Aorta (tissue), 5 donors: ENCODE data around the gene PLCG1. TPM values are rescaled to one million over a fixed set of nuclear protein-coding genes. Genes with fewer than 3 reads are reported as not detected.

Source experiments
- ATAC-seq: fragments of 200-7000 bp; cut with Tn5 transposase; one replicate; pipeline ENCODE4 v1.9.1; 2022; ENCODE audit warnings: moderate library complexity; ENCODE audit not compliant: low FRiP score
- DNase-seq, 2 donors: peaks; one replicate each; pipeline ENCODE4 v3.0.0-alpha.2; 2020
- H3K27ac ChIP-seq, 2 donors: one replicate each; pipeline ENCODE4 v1.5.1; 2013; ENCODE audit warnings: low read length in 2 of 2, mild to moderate bottlenecking in 2 of 2, moderate library complexity in 2 of 2, control low read depth in 1 of 2, inconsistent platforms in 1 of 2, low read depth in 1 of 2
- H3K27me3 ChIP-seq, 2 donors: one replicate each; pipeline ENCODE4 v1.6.1; 2013; ENCODE audit warnings: control low read depth in 1 of 2, low read length in 1 of 2, mild to moderate bottlenecking in 1 of 2, moderate library complexity in 1 of 2; ENCODE audit not compliant: insufficient read depth in 2 of 2, control insufficient read depth in 1 of 2
- H3K36me3 ChIP-seq, 2 donors: one replicate each; pipeline ENCODE4 v1.6.1; 2013; ENCODE audit warnings: control low read depth in 1 of 2, low read length in 1 of 2, mild to moderate bottlenecking in 1 of 2; ENCODE audit not compliant: insufficient read depth in 2 of 2, control insufficient read depth in 1 of 2
- H3K4me1 ChIP-seq, 2 donors: one replicate each; pipeline ENCODE4 v1.6.1; 2013; ENCODE audit warnings: low read length in 2 of 2, control low read depth in 1 of 2, mild to moderate bottlenecking in 1 of 2, moderate library complexity in 1 of 2; ENCODE audit not compliant: insufficient read depth in 2 of 2, control insufficient read depth in 1 of 2
- H3K4me3 ChIP-seq, 2 donors: one replicate each; pipeline ENCODE4 v1.5.1; 2013; ENCODE audit warnings: low read length in 2 of 2, control low read depth in 1 of 2, mild to moderate bottlenecking in 1 of 2
- H3K9me3 ChIP-seq: one replicate; pipeline ENCODE4 v1.6.1; 2013; ENCODE audit warnings: mild to moderate bottlenecking, low read length; ENCODE audit not compliant: control insufficient read depth
- WGBS, 2 donors: extraction: QIAGEN DNeasy Blood & Tissue Kit; methylation state at CpG; one replicate each; pipeline ENCODE4 v1.1.7; 2013; 5-methylcytosine and 5-hydroxymethylcytosine counted together
- intact Hi-C, 2 donors: fragments of 100-400 bp; cut with DNase I; formaldehyde crosslinking; loops; one replicate each; pipeline versions ENCODE4 v1.14.2 to v1.15.0; 2022
- polyA plus RNA-seq, 2 donors: library from polyadenylated mRNA; stranded (reverse); fragments of 200-250 nt; gene quantifications; one replicate each; pipeline ENCODE4 v1.2.3, GENCODE V29; 2013
- total RNA-seq, 2 donors: library from RNA; stranded (reverse); fragmentation: NEBNext Ultra II Directional; extraction: Animal tissue kit (Norgen Biotek cat#: 25700); gene quantifications; one replicate each; pipeline ENCODE4 v1.2.1, GENCODE V29; 2021
- donor health status: healthy with polysubstance abuse.
- donor health status: Bipolar disorder and iron deficiency.
- donor health status: DM: no; HTN: no; CAD: no.
- donor health status: DM: no; HTN: no; CAD: no.
- donor health status: DM: yes; HTN: yes; CAD: no.

The PLCG1 gene
- total and polyA plus RNA-seq, 4 donors: 17.9 to 148 (median 74.4) TPM

GRCh38 chr20:41167481-41168253 lies 30.3 kb downstream of the PLCG1 start:
- peak in 1 of 2 donors; percentile 42 for DNase-seq

GRCh38 chr20:41168281-41169161 lies 31.2 kb downstream of the PLCG1 start:
- H3K4me3 ChIP-seq: no peak overlapping the region
- WGBS, 2 donors: 88 to 93% methylated on average over 10 of the region's 10 CpGs
- intact Hi-C loops: no loop called here
- no peaks in the 10 kb centered on the region for H3K9me3 ChIP-seq
- H3K27ac ChIP-seq: no peak overlapping the region
- H3K4me1 ChIP-seq: no peaks in the 10 kb centered on the region
- H3K27me3 ChIP-seq: no peaks in the 10 kb centered on the region
- DNase-seq (peak in 1 of 2 donors; percentile 69), ATAC-seq (no peak)
- H3K36me3 ChIP-seq: peaks cover 0 to 22% of the 10 kb centered on the region in 2 donors

More at GRCh38 chr20:41167481-41168253, 30.3 kb downstream of the PLCG1 start:
- no peaks in the 10 kb centered on the region for H3K4me1 ChIP-seq
- WGBS, 2 donors: 90 to 92% methylated on average over 11 of the region's 11 CpGs
- peaks cover 0 to 22% of the 10 kb centered on the region in 2 donors for H3K36me3 ChIP-seq
- intact Hi-C loops: no loop called here
- H3K27me3 ChIP-seq: no peaks in the 10 kb centered on the region
- no peak overlapping the region for H3K4me3 ChIP-seq
- no peak overlapping the region for H3K27ac ChIP-seq
- ATAC-seq: no peak
- H3K9me3 ChIP-seq: no peaks in the 10 kb centered on the region

- Histone ChIP-seq H3K4me1 (no peaks in the 10 kb centered on the region), H3K27ac (no peak overlapping the region), H3K36me3 (peaks cover 0 to 18% of the 10 kb centered on the region in 2 donors), H3K4me3 (no peak overlapping the region), H3K27me3 (no peaks in the 10 kb centered on the region), H3K9me3 (no peaks in the 10 kb centered on the region)
- peak in 1 of 2 donors; percentile 32 for DNase-seq
- no peak for ATAC-seq
- WGBS, 2 donors: 86 to 87% methylated on average over 9 of the region's 9 CpGs
- intact Hi-C loops: no loop called here
These were observed 31.9 kb downstream of the PLCG1 start for GRCh38 chr20:41169162-41169690.

GRCh38 chr20:41169791-41170351 lies 32.5 kb downstream of the PLCG1 start:
- H3K4me1 ChIP-seq: peaks cover 3% of the 10 kb centered on the region in 2 donors
- no peaks in the 10 kb centered on the region for H3K27me3 ChIP-seq
- WGBS, 2 donors: 83 to 86% methylated on average over 14 of the region's 14 CpGs
- intact Hi-C loops: loop anchor here (5.0 to 10.0 kb wide), 2 partner anchors 242 to 245 kb away; no protein-coding TSS in a partner anchor
- DNase-seq (peak in 1 of 2 donors; percentile 72), ATAC-seq (no peak)
- H3K9me3 ChIP-seq: no peaks in the 10 kb centered on the region
- H3K27ac ChIP-seq: no peak overlapping the region
- H3K4me3 ChIP-seq: no peak overlapping the region
- peaks cover 0 to 18% of the 10 kb centered on the region in 2 donors for H3K36me3 ChIP-seq

GRCh38 chr20:41170386-41171105 lies 33.2 kb downstream of the PLCG1 start:
- Histone ChIP-seq H3K36me3 (peaks cover 0 to 12% of the 10 kb centered on the region in 2 donors), H3K27ac (peak overlapping the region in 1 of 2 donors; percentile 13), H3K27me3 (no peaks in the 10 kb centered on the region), H3K4me3 (no peak overlapping the region), H3K9me3 (no peaks in the 10 kb centered on the region), H3K4me1 (peaks cover 3 to 5% of the 10 kb centered on the region in 2 donors)
- no peak for ATAC-seq
- WGBS, 2 donors: 88 to 90% methylated on average over 6 of the region's 6 CpGs
- peak in 1 of 2 donors; percentile 32 for DNase-seq
- intact Hi-C loops: loop anchor here (5.0 to 10.0 kb wide), 2 partner anchors 242 to 244 kb away; no protein-coding TSS in a partner anchor

GRCh38 chr20:41171736-41172295 lies 34.5 kb downstream of the PLCG1 start:
- no peaks in the 10 kb centered on the region for H3K27me3 ChIP-seq
- H3K4me1 ChIP-seq: peaks cover 5% of the 10 kb centered on the region in 2 donors
- intact Hi-C loops: loop anchor here (5.0 to 10.0 kb wide), 2 partner anchors 240 to 243 kb away; no protein-coding TSS in a partner anchor
- peaks cover 0 to 6% of the 10 kb centered on the region in 2 donors for H3K36me3 ChIP-seq
- DNase-seq (peak in 1 of 2 donors; percentile 24), ATAC-seq (no peak)
- 68 to 69% methylated on average over 3 of the region's 3 CpGs for WGBS, 2 donors
- H3K9me3 ChIP-seq: no peaks in the 10 kb centered on the region
- no peak overlapping the region for H3K4me3 ChIP-seq
- H3K27ac ChIP-seq: peak overlapping the region in 1 of 2 donors; percentile 35

- Histone ChIP-seq H3K9me3 (no peaks in the 10 kb centered on the region), H3K36me3 (peaks cover 0 to 6% of the 10 kb centered on the region in 2 donors), H3K27me3 (no peaks in the 10 kb centered on the region), H3K27ac (peak overlapping the region in 1 of 2 donors; percentile 35), H3K4me3 (no peak overlapping the region), H3K4me1 (peaks cover 5% of the 10 kb centered on the region in 2 donors)
- DNase-seq: peak in 1 of 2 donors; percentile 74
- ATAC-seq: peak; percentile 5
- 52 to 58% methylated on average over 18 of the region's 18 CpGs for WGBS, 2 donors
- intact Hi-C loops: loop anchor here (1.0 to 10.0 kb wide), 3 partner anchors 167 to 242 kb away; no protein-coding TSS in a partner anchor
These were observed 35.2 kb downstream of the PLCG1 start for GRCh38 chr20:41172296-41173140.
